Measurements from ENCODE around the gene ZNF248. TPM values are rescaled to one million over a fixed set of nuclear protein-coding genes. Genes with fewer than 3 reads are reported as not detected.
"Not testable (repeated sequence)": the region's sequence is repeated elsewhere in the genome, so short reads cannot be mapped to it uniquely, and the experiment has no call there.

Gene ZNF248
- total RNA-seq, 4 donors from 2014 or later: 5.4 to 23.5 (median 13.1) TPM

DNA sequence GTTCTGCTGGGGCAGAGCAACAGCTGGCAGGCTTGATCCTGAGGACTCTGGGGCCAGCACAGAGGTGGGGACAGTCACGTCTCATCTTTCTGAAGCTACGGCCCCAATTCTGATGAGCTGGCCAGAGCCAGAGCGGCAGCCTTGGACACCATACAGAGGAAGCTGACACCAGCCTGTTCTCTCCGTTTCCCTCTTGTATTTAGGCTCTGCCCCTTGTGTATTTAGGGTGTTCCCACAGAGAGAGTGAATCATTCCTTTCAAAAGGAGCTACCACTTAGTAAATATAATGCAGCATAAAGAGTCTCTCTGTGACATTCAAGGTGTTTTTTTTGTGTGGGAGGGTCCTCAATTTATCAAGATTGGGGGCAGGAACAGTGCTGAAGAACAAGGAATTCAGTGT is 109.2 kb downstream of the ZNF248 start:
- 70% methylated on average over 2 of the region's 4 CpGs for WGBS
- Histone ChIP-seq H3K9me3 (peaks cover 16% of the 10 kb centered on the region), H3K4me3 (no peak overlapping the region), H3K27ac (no peak overlapping the region), H3K4me1 (no peaks in the 10 kb centered on the region), H3K27me3 (no peaks in the 10 kb centered on the region), H3K36me3 (no peaks in the 10 kb centered on the region)
- no peak for DNase-seq (ENCODE audit: low spot score in 2 of 2)
- TF ChIP-seq, protein P1, sequence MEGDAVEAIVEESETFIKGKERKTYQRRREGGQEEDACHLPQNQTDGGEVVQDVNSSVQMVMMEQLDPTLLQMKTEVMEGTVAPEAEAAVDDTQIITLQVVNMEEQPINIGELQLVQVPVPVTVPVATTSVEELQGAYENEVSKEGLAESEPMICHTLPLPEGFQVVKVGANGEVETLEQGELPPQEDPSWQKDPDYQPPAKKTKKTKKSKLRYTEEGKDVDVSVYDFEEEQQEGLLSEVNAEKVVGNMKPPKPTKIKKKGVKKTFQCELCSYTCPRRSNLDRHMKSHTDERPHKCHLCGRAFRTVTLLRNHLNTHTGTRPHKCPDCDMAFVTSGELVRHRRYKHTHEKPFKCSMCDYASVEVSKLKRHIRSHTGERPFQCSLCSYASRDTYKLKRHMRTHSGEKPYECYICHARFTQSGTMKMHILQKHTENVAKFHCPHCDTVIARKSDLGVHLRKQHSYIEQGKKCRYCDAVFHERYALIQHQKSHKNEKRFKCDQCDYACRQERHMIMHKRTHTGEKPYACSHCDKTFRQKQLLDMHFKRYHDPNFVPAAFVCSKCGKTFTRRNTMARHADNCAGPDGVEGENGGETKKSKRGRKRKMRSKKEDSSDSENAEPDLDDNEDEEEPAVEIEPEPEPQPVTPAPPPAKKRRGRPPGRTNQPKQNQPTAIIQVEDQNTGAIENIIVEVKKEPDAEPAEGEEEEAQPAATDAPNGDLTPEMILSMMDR (IDR thresholded peaks at IDR 0.05): no peak
- TF ChIP-seq POLR2AphosphoS5 (IDR thresholded peaks at IDR 0.05) (no peak), EP300 (IDR thresholded peaks at IDR 0.05) (no peak), POLR2A (IDR thresholded peaks at IDR 0.05) (no peak)

DNA sequence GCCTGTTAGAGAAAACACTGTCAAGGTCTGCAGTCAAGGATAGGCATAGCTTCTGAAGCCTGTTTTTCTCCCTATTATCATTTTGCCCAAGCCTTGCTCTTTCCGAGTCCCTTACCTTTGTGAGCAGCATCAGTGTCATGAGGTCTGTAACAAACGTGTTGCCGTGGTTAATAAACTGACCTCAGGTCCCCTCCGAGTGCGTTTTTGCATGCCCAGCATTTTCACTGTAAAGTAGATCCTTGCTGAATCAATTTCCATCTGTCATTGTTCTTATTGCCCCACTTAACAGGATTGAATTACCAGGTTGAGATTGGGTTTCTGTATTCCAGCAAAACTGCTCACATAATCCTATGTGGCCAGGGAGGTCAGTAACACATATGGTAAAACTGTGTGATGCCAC is 110.3 kb downstream of the ZNF248 start:
- peaks cover 10% of the 10 kb centered on the region for H3K9me3 ChIP-seq
- no peak overlapping the region for H3K27ac ChIP-seq
- H3K4me1 ChIP-seq: no peaks in the 10 kb centered on the region
- H3K36me3 ChIP-seq: no peaks in the 10 kb centered on the region
- H3K27me3 ChIP-seq: no peaks in the 10 kb centered on the region
- H3K4me3 ChIP-seq: no peak overlapping the region
- 74% methylated on average over 5 of the region's 5 CpGs for WGBS
- no peak for TF ChIP-seq EP300 (IDR thresholded peaks at IDR 0.05)
- no peak for TF ChIP-seq POLR2AphosphoS5 (IDR thresholded peaks at IDR 0.05)
- TF ChIP-seq, protein P1 (IDR thresholded peaks at IDR 0.05): no peak
- TF ChIP-seq POLR2A (IDR thresholded peaks at IDR 0.05): no peak
- no peak for DNase-seq (ENCODE audit: low spot score in 2 of 2)

DNA sequence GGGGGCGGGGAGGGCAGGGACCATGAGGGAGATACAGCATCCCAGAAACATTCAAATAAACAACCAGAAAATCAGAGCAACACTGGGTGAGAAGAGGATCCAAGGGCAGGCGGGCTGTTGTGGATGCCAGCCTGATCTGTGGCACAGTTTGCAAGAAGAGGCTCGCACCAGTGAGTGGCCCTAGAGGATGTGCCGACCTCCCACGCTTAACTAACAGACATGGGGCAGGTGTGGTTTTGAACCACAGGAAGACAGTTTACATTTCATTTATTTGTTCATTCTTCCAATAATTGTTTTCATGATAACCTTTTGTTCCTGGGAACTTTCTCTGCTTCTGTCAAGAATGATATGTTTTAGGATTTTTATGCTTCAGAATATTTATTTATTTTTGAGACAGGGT is 115.6 kb downstream of the ZNF248 start:
- H3K27ac ChIP-seq: no peak overlapping the region
- H3K36me3 ChIP-seq: no peaks in the 10 kb centered on the region
- peaks cover 10% of the 10 kb centered on the region for H3K9me3 ChIP-seq
- H3K27me3 ChIP-seq: no peaks in the 10 kb centered on the region
- 88% methylated on average over 5 of the region's 5 CpGs for WGBS
- no peak overlapping the region for H3K4me3 ChIP-seq
- no peak for DNase-seq (ENCODE audit: low spot score in 2 of 2)
- H3K4me1 ChIP-seq: no peaks in the 10 kb centered on the region
- TF ChIP-seq POLR2AphosphoS5 (IDR thresholded peaks at IDR 0.05) (no peak), POLR2A (IDR thresholded peaks at IDR 0.05) (no peak), EP300 (IDR thresholded peaks at IDR 0.05) (no peak)
- TF ChIP-seq, protein P1 (IDR thresholded peaks at IDR 0.05): no peak

DNA sequence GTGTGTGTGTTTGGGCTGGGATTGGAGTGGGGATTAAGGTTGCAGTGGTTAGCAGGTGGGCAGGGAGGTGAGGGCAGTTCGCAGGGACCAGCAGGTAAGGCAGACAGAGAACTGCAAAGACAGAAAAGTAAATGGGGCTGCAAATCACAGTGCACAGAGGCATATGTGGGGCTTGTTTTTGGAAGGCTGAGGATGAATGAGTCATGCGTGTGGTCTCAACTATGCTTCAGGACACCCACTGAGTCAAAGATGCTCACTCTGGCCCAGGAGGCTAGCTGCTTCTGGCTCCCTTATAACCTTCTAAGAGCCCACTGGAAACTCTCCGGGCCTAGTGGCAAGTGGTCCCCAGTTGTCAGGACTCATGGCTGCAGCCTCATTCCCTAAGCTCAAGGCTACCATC is 118.2 kb downstream of the ZNF248 start:
- no peak overlapping the region for H3K4me3 ChIP-seq
- DNase-seq (ENCODE audit: low spot score in 2 of 2): no peak
- TF ChIP-seq, protein P1 (IDR thresholded peaks at IDR 0.05): no peak
- H3K27ac ChIP-seq: no peak overlapping the region
- H3K27me3 ChIP-seq: no peaks in the 10 kb centered on the region
- H3K36me3 ChIP-seq: no peaks in the 10 kb centered on the region
- H3K9me3 ChIP-seq: peaks cover 6% of the 10 kb centered on the region
- H3K4me1 ChIP-seq: no peaks in the 10 kb centered on the region
- 88% methylated on average over 3 of the region's 3 CpGs for WGBS

DNA sequence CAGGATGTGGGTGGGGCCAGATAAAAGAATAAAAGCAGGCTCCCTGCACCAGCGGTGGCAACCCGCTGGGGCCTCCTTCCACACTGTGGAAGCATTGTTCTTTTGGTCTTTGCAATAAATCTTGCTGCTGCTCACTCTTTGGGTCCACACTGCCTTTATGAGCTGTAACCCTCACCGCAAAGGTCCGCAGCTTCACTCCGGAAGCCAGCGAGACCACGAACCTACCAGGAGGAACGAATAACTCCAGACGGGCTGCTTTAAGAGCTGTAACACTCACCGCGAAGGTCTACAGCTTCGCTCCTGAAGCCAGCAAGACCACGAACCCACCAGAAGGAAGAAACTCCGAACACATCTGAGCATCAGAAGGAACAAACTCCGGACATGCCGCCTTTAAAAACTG is 119.2 kb downstream of the ZNF248 start:
- not testable (repeated sequence) for H3K27me3 ChIP-seq; H3K4me1 ChIP-seq; H3K27ac ChIP-seq; DNase-seq (ENCODE audit: low spot score in 2 of 2); H3K36me3 ChIP-seq; H3K9me3 ChIP-seq; H3K4me3 ChIP-seq
- WGBS: 94% methylated on average over 16 of the region's 16 CpGs

DNA sequence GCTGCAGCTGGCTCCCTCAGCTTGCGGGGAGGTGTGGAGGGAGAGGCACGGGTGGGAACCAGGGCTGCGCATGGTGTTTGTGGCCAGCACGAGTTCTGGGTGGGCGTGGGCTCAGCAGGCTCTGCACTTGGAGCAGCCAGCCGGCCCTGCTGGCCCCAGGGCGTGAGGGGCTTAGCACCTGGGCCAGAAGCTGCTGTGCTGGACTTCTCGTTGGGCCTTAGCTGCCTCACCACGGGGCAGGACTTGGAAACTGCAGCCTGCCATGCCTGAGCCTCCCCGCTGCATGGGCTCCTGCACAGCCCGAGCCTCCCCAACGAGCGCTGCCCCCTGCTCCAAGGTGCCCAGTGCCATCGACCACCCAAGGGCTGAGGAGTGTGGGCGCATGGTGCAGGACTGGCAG is 120.1 kb downstream of the ZNF248 start:
- TF ChIP-seq EP300 (IDR thresholded peaks at IDR 0.05) (no peak), POLR2AphosphoS5 (IDR thresholded peaks at IDR 0.05) (no peak), POLR2A (IDR thresholded peaks at IDR 0.05) (no peak)
- TF ChIP-seq, protein P1 (IDR thresholded peaks at IDR 0.05): no peak
- H3K36me3 ChIP-seq: no peaks in the 10 kb centered on the region
- H3K4me1 ChIP-seq: no peaks in the 10 kb centered on the region

More for the DNA sequence above, 120.1 kb downstream of the ZNF248 start:
- DNase-seq (ENCODE audit: low spot score in 2 of 2): no peak
- WGBS: no CpG with 5 or more reads among the region's 15 CpGs
- peaks cover 6% of the 10 kb centered on the region for H3K9me3 ChIP-seq
- H3K4me3 ChIP-seq: no peak overlapping the region
- no peak overlapping the region for H3K27ac ChIP-seq
- no peaks in the 10 kb centered on the region for H3K27me3 ChIP-seq

Data from suprapubic skin (tissue), 4 donors.